GM06990 (cell line): ENCODE measurements around the gene FBXL17.

ENCODE experiments used
- DNase-seq: peaks from one replicate; pipeline ENCODE4 v3.0.0-alpha.2; 2011; ENCODE audit not compliant: insufficient read length; ENCODE audit errors: extremely low read depth
- H3K27me3 ChIP-seq: replicated peaks from 2 replicates; pipeline ENCODE4 v1.6.0; 2011; ENCODE audit warnings: low read length; ENCODE audit not compliant: control insufficient read depth, insufficient read depth
- H3K36me3 ChIP-seq: 2 replicates; pipeline ENCODE4 v1.5.1; 2011; ENCODE audit warnings: low read length; ENCODE audit not compliant: control insufficient read depth, insufficient read depth
- H3K4me3 ChIP-seq: replicated peaks from 2 replicates; pipeline ENCODE4 v1.5.1; 2011; ENCODE audit warnings: low read depth, mild to moderate bottlenecking, control low read depth, low read length
- CTCF ChIP-seq: IDR thresholded peaks from 2 replicates; pipeline ENCODE4 v1.5.1; 2011; ENCODE audit warnings: low read length, control low read depth, mild to moderate bottlenecking, inconsistent platforms; ENCODE audit not compliant: insufficient read depth, poor library complexity, severe bottlenecking

FBXL17 gene

GRCh38 chr5:108125771-108126511 is 256.0 kb downstream of the FBXL17 start:
- TF ChIP-seq CTCF, result no peak
- DNase-seq, result no peak
- H3K27me3 ChIP-seq, result no peaks in the 10 kb centered on the region
- H3K4me3 ChIP-seq, result no peak overlapping the region
- no peaks in the 10 kb centered on the region for H3K36me3 ChIP-seq

- no peak for TF ChIP-seq CTCF
- Histone ChIP-seq H3K4me3 (no peak overlapping the region), H3K36me3 (no peaks in the 10 kb centered on the region), H3K27me3 (no peaks in the 10 kb centered on the region)
- no peak for DNase-seq
These were observed 257.3 kb downstream of the FBXL17 start for GRCh38 chr5:108124596-108124995.

- H3K4me3 ChIP-seq, result no peak overlapping the region
- no peak for DNase-seq
- no peaks in the 10 kb centered on the region for H3K27me3 ChIP-seq
- TF ChIP-seq CTCF, result no peak
- no peaks in the 10 kb centered on the region for H3K36me3 ChIP-seq
These were observed 259.2 kb downstream of the FBXL17 start for GRCh38 chr5:108122702-108123101.

- TF ChIP-seq CTCF, result no peak
- Histone ChIP-seq H3K36me3 (no peaks in the 10 kb centered on the region), H3K27me3 (no peaks in the 10 kb centered on the region), H3K4me3 (no peak overlapping the region)
- DNase-seq, result no peak
These were observed 262.9 kb downstream of the FBXL17 start for GRCh38 chr5:108118813-108119514.

GRCh38 chr5:108115673-108116072 is 266.2 kb downstream of the FBXL17 start:
- no peak for DNase-seq
- H3K36me3 ChIP-seq, result no peaks in the 10 kb centered on the region
- H3K27me3 ChIP-seq, result no peaks in the 10 kb centered on the region
- no peak overlapping the region for H3K4me3 ChIP-seq
- TF ChIP-seq CTCF, result no peak
